Fibroblast of gingiva (primary cell): Measurements from ENCODE around the gene TNS3.

Source experiments
- DNase-seq: peaks from one replicate; pipeline ENCODE4 v3.0.0-alpha.2; 2011; ENCODE audit warnings: low read depth

TNS3 gene

DNA sequence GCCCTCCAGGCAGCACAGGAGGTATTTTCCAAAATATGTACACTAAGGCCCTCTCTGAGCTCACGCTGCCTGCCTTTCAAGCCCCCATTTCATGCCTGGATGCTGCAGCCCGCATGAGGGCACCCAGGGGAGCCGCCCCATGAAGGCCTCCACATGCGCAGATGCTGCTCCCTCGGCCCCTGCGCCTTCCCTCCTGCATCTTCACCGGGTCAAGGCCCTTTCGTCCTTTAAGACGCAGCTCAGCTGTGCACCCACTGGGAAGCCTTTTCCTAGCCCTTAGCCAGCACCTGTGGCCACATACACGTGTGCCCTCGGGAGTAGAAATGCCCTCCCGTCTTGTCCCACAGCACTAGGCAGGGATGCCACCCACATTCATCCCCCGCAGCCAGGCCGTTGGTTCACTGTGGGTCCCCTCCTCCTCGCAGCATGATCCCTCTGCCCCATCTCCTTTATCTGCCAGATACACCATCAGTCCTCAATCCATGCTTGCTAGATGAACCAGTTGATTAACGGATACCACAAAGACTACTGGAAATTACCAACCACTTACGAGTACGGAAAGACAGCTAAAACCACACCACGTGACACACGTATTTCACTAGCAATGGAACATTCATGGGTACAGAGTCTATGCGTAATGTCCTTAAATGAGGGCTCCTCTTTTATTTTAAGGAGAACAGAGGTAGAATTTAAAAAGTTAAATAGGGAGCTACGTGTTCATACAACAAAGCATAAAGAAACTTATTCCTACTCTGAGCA is 278.0 kb downstream of the TNS3 start:
- DNase-seq: no peak

DNA sequence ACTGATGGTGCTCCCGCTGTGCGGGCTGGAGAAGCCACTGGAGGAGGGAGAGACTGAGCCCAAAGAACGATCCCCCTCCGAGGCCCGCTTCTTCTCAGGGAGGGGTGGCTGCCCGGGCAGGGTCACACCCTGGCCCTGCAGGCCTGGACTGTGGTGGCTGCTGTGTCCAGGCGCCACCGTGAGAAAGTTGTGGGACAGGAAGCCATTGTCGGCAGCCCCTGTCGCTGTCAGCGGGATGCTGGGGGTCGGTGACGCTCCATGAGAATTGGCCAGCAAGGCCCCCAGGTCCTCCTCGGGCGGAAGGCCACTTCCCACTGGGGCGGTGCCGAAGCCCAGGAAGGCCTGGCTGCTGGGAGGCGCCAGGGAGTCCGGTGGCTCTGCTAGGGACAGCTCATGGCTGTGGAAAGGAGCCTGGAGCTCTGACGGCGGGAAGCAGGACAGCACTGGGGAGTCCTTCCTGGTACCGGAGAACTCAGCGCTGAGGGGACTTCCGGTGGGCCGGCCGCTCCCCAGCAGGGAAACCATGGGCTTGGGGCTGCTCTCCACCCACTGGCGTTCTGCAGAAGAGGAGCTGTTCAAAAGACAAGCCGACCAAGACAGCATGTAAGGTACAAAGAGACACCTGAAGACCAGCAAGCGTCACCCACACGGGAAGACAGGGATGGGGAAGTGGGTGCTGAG is 278.8 kb downstream of the TNS3 start:
- DNase-seq: no peak

DNA sequence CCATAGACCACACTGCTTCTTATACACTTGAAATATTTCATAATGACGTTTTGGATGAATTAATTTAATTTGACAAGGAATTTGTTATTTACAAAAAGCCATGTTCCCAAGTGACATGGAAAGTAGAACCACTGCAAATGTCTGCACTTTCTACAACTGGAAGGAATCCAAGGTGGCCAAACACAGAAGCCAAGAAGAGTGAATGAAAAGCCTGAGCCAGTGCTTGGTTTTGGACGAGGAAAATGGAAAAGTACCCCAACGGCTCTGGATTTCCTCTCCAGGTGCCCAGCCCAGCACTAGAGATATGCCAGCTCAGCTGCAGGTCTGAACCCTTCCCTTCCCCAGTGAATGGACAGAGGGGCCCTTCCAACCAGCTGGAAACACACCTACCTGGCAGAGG is 279.4 kb downstream of the TNS3 start:
- no peak for DNase-seq

DNA sequence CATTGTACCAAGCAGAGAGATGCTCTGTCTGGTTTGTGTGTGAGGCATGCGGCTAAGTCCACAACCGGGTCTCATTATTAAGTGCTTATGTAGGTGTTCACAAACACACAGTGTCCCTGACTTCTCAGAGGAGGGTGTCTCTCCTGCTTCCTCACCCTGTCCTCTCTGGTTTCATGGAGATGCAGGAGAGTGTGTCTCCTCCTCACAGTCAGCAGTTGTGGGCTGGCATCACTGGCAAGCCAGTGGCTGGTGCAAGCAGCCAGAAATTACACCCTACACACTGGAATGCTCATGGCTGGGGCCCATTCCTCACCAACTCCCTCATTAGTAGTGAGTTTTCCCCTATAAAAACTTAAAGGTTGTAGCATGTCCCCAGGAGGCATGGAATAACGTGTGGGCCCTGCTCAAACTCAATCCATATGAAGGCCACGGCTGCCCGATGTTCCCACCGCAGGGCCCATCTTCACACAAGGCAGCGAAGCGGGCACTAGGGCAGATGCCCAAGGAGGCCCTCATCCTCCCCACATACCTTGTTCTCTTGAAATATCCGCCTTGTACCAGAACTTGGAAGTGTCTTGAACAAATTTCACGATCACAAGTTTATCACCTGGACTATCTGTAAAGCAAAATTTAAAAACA is 280.1 kb downstream of the TNS3 start:
- no peak for DNase-seq

DNA sequence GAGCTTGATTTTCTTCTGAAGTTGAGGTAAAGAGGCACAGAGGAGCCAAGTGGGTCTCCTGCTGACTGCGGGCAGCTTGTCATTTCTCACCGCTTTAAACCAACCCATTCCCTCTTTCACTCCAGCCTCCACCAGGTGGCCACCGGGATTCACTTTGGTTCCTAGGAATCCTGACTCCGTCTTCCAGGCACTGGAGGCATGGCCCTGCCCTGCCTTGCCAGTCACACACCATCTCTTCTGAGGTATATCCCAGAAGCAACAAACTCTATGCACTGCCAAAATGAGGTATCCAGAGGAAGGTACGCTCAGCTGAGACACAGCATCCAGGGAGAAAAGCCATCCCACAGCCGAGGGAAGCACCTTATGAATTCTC is 280.8 kb downstream of the TNS3 start:
- DNase-seq: no peak

DNA sequence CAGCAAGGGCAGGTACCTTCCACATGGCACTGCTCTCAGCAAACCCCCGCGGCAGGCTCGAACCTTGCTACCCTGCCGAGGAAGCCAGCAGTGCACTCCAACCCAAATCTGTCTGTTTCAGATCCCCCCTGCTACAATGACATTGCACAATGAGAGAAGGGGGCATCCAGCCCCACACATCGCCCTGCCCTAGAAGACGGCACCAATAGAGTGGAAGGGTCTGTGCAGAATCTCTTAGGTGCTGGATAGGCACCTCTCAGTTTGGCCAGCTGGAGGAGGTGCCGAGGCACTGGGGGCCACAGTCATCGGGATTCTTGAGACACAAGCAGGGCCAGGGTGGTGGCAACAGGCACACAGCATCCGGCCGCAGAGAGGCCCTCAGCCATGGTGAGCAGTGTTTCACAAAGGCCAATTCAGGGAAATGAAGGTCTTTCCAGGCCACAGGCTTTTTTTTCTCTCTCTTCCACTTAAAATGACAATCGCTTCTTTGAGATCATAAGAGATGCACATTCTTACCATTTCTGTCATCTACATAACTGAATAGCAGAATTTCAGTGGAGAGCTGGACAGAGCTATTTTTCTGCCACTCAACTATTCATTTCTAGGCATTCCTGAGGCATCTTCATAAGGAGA is 281.3 kb downstream of the TNS3 start:
- no peak for DNase-seq

DNA sequence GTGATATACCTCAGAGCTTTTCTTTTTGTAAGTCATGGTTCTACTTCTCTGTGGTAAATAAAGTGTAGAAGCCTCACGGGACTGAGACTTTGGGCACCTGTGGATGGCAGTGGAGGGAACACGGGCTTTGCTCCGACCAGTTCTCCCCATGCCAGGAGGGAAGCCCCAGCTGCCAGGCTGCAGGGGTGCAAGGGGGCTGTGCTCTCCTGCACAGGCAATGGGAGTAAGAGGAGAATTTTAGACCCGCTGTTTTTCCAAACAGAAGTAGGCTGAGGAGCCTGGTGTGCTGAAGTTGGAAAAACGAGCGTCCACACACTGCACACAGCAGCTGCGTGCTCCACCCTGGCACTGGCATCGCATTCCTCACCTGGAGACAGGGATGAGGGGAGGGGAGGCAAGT is 282.4 kb downstream of the TNS3 start:
- no peak for DNase-seq

DNA sequence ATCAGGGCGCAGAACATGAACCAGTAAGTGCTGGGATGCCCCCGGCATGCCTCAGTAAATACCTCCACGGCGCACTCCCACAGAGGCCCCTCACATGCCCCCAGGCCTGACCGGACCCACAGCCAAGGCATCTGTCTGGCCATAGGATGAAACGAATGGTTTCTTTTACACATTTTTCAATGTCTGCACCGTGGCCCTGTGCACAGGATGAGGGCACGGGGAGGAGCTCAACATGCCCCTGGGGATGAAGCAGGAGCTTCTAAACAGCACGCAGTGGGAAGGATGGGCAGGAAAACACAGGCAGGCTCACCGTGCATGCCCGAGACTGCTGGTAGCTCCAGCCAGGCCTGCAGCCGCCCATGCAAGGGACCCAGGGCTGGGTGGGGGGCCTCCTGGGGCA is 283.3 kb downstream of the TNS3 start:
- DNase-seq: no peak

DNA sequence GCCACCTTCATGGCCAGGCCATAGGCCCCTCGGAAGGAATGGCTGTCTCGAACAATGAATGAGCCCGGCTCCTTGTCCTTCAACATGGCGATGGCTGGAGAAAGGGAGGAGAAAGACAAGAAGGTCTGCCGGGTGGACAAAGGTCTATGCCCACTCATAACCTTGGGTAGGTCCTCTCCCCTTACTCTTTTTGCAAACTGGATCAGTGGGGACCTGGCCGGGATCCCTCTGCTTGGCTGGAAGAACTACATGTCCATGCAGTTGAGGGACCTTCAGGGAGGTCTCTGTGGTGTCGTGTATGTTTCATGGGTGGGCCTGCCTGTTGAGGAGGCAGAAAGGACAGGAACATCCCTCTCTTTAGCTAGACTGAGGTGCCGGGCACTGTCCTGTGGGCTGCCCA is 284.8 kb downstream of the TNS3 start:
- DNase-seq: no peak

DNA sequence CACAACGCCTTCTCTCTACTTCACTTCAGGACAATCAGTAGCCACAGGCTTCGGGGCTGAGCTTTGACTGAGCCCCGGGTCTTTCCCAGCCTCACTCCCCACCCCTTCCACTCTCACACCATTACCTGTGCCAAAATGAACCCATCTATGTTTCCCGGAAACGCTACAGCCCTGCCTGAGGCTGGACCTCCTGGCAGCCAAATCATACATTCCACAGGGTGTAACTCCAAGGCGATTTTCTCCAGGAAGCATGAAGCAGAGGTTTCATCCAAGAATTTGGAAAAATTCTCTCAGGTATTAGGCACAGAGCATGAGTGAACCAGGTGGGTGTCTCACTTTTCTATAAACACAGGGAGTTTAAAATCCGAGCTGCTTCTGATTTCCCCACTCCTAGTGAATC is 286.3 kb downstream of the TNS3 start:
- no peak for DNase-seq

DNA sequence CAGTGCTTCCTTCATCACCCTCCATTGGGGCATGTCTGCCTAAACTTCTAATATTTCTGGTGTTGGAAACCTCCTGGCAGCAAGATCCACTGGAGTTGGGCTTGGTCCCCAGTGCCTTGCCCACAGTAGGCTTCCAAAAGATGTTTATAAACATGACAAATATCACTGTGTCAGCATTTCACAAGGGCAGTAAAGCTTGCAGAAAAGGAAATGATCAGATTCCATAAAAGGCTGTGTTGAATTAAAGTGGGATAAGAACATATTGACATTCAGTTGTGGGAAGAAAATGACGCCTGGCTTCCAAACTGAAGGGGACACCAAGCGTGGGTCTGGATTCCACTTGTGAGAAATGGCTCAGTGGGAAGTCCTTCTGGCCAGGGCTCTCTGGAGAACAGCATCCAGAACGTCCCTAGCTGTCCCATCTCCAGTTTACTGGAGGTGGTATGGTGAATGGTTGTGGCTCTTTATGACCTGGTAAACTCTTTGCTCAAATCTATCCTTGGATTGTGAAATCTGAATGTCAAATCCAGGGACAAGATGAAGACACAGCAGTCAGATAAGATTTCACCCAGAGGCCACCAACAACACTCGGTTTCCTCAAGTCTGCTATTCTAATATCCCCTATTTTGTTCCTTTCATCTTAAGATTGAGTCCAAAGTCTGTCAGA is 287.2 kb downstream of the TNS3 start:
- peak; percentile 26 for DNase-seq

DNA sequence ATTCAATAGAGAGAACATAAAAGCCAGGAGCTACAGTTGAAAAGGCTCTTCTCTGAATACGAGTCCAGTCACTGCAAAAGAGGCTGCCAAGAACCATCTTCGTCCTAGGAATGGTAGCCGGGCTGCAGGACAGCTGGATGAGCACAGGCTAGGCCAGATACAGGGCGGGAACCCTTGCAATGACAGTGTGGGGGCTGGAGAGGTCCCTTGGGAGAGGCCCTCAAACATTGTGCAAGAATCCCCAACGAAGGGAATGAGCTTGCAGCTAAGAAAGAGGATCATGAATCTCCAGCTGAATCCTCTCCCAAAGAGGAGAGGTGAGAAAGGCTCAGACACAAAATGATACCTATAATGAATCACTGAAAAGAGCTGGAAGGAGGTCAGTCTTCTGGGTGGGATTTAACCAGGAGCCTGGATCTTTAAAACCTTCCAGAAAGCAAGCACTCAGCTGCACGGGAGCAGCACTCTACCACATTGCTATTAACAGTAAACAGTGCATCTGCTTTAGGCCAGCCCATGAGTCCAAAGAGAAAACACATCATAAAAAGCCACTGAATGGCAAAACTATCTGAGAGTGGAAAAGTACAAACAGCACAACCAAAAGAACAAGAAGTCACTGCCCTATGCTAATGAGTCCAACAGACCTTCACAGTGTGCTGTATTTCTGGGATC is 287.9 kb downstream of the TNS3 start:
- DNase-seq: peak; percentile 38

DNA sequence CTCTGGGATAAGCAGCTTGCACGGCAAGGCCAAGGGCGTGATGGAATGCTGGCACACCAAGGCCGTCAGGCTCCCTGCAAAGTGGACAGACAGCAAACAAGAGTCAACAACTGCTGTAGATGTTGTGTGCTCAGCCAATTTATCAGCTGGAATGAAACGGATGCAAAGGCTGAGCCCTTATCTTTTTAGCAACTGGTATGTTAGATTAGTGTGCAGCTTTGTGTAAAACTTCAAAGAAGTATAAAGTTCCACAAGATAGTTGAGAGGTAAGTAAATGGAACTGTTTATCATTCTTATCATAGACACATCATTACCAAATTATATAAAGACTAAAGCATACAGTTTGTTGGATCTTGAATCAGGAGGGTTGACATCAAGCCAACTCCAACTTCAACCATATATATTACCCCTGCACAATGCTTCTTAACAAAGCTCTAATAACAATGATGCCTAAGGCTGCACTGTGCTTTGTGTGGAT is 289.0 kb downstream of the TNS3 start:
- DNase-seq: no peak

DNA sequence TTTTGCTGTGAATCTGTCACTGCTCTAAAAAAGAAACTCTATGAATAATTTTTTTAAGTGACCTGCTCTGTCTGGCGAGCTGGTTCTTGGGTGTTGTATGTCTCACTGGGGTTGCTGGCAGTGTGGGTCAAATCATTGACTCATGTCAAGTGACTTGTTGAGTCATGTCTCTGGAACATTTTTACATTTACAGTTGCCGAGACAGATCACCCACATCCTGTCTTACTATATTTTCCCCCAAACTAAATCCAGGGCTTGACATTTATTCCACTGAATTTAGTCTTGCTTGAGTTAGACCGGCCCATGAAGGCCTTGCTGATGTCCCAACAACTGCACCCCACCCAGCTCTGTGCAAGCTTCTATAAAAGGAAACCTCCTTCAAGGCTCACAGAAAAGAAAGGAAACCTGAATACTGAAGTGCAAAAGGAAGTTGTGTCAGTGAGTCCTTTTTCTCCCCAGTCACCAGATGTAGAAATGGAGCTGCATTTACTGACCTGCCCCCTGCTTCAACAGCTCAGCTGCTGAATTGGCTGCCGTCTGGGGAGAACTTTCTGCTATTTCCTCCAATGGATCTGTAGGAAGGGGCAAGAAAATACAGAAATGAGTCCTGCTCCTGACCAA is 290.3 kb downstream of the TNS3 start:
- DNase-seq: peak; percentile 96

DNA sequence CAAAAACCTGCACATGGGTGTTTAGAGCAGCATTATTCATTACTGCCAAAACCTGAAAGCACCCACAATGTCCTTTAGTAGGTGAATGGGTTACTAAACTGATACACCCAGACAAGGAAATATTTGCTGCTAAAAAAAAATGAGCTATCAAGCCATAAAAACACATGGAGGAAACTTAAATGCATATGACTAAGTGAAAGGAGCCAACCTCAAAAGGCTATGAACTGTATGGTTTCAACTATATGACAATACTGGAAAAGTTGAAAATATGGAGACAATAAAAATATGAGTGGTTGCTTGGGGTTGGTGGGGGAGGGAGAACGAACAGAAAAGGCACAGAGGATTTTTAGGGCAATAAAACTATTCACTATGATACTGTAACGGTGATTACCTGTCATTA is 291.0 kb downstream of the TNS3 start:
- no peak for DNase-seq

DNA sequence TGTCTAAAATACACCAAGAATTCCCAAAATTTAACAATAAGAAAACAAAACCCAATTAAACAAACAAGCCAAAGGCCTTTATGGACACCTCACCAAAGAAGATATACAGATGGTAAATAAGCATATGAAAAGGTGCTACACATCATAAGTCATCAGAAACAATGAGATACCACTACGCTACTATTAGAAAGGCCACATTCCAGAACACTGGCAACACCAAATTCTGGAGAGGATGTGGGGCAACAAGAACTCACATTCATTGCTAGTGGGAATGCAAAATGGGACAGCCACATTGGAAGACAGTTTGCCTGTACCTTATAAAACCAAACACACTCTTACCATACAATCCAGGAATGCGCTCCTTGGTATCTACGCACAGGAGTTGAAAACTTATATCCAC is 291.4 kb downstream of the TNS3 start:
- DNase-seq: no peak

DNA sequence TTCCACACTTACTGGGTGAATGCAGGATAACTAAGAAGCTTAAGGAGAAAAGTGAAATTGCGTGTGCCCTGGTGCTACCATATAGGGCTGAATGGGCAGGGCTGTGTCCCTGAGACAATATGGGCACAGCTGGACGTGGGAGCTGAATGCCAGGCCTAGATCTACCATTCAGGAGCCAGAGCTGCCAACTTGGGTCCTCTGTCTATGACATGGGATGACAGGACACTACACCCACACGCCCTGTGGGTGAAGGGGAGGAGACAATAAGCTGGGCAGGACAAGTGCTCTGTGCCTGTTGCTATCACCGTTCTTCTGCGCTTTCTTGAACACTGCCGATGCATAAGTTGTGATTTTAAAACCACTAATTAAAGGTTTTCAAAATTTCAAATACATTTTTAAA is 293.9 kb downstream of the TNS3 start:
- no peak for DNase-seq

DNA sequence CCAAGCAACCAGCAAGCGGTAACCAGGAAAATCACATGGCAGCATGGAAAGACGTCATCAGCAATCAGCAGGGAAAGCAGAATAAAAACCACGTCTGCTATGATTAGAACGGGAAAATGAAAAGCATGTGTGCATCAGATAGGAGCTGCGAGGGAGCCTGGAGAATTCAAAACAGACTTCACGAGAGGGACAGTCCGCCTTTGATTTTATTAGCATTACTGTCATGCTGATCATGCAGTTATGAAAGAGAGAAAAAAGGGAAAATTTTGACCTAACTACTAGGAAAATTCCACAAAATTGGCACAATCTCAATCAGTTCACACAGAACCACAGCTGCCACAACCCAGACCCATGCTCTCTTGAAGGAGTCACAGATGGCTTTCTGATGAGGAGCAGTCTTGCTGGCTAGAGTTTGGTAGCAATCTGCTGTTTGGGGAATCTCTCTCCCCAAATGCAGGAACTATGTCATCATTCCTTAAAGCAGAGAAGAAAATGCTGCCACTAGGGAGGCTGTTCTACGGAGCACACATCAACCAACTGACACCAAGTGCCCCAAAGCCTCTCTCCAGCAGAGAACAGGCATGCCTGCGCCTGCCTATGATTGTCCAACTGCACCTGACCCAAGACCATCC is 295.9 kb downstream of the TNS3 start:
- peak; percentile 89 for DNase-seq

DNA sequence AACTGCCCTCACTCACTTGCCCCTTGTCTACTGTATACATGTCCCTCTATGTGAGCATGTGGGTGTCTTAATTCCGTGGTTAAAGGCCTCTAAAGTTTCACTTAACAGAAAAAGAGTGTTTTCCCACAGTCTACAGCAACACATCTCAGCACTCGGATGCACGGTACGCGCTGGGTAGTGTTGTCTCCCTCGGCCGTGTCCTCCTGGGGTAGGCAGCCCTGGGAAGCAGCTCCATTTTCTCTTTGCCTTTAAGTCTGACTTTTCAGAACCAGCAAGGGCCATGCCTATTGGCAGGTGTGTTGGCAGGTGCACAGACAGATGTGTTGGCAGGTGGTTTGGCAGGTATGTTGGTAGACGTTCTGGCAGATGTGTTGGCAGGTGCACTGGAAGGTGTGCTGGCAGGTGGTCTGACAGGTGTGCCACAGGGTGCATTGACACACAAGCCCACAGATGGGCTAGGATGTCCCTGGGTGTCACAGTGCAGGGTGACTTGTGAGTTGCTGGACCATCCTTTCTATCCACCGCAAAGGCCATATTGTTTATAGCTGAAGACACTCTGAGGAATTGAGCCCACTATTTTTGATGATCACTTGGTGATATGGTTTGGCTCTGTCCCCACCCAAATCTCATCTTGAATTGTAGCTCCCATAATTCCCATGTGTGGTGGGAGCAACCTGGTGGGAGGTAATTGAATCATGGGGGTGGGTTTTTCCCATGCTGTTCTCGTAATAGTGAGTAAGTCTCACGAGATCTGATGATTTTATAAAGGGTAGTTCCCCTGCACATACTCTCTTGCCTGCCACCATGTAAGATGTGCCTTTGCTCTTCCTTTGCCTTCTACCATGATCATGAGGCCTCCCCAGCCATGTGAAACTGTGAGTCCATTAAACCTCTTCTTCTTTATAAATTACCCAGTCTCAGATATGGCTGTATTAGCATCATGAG is 296.9 kb downstream of the TNS3 start:
- no peak for DNase-seq
